ENCODE results near the gene TF. TPM values are rescaled to one million over a fixed set of nuclear protein-coding genes. Genes with fewer than 3 reads are reported as not detected.

Gene TF
- total and polyA plus RNA-seq, 3 experiments from 2014 or later = 0.02 to 0.26 TPM; not detected in 1

GRCh38 chr3:133840055-133840737 is 94.0 kb downstream of the TF start:
- no peaks in the 10 kb centered on the region for H3K36me3 ChIP-seq (ENCODE audit: insufficient read depth, low read length)
- H3K9me3 Mint-ChIP-seq = peaks cover 0 to 1% (median 0%) of the 10 kb centered on the region in 5 donors
- no peaks in the 10 kb centered on the region for H3K4me1 Mint-ChIP-seq
- H3K27ac Mint-ChIP-seq = no peak overlapping the region
- no peak overlapping the region for H3K4me3 ChIP-seq (ENCODE audit: low read length)
- H3K9me3 ChIP-seq (ENCODE audit: low read length) = no peaks in the 10 kb centered on the region
- peaks cover 4 to 9% of the 10 kb centered on the region in 2 donors for H3K27me3 Mint-ChIP-seq
- no peaks in the 10 kb centered on the region for H3K4me1 ChIP-seq (ENCODE audit: insufficient read depth, low read length)
- H3K4me3 Mint-ChIP-seq = no peak overlapping the region
- H3K27ac ChIP-seq (ENCODE audit: low read depth, low read length) = no peak overlapping the region
- H3K27me3 ChIP-seq (ENCODE audit: insufficient read depth, low read length, poor library complexity, severe bottlenecking) = no peaks in the 10 kb centered on the region
- ChIA-PET POLR2A (no interaction called here), CTCF (no interaction called here)
- H3K36me3 Mint-ChIP-seq = no peaks in the 10 kb centered on the region
- no peak for DNase-seq

- H3K36me3 Mint-ChIP-seq = no peaks in the 10 kb centered on the region
- H3K27ac ChIP-seq (ENCODE audit: low read depth, low read length) = no peak overlapping the region
- no peaks in the 10 kb centered on the region for H3K4me1 Mint-ChIP-seq
- H3K9me3 ChIP-seq (ENCODE audit: low read length) = no peaks in the 10 kb centered on the region
- H3K4me3 Mint-ChIP-seq = no peak overlapping the region
- no peak for DNase-seq
- peaks cover 0 to 1% (median 0%) of the 10 kb centered on the region in 5 donors for H3K9me3 Mint-ChIP-seq
- peaks cover 4 to 9% of the 10 kb centered on the region in 2 donors for H3K27me3 Mint-ChIP-seq
- no peaks in the 10 kb centered on the region for H3K36me3 ChIP-seq (ENCODE audit: insufficient read depth, low read length)
- ChIA-PET POLR2A (no interaction called here), CTCF (no interaction called here)
- no peak overlapping the region for H3K27ac Mint-ChIP-seq
- no peak overlapping the region for H3K4me3 ChIP-seq (ENCODE audit: low read length)
- H3K4me1 ChIP-seq (ENCODE audit: insufficient read depth, low read length) = no peaks in the 10 kb centered on the region
- H3K27me3 ChIP-seq (ENCODE audit: insufficient read depth, low read length, poor library complexity, severe bottlenecking) = no peaks in the 10 kb centered on the region
Measured at GRCh38 chr3:133840767-133841166, 94.6 kb downstream of the TF start.

- Mint-ChIP-seq H3K36me3 (no peaks in the 10 kb centered on the region), H3K4me1 (no peaks in the 10 kb centered on the region), H3K27me3 (peaks cover 4 to 9% of the 10 kb centered on the region in 2 donors), H3K27ac (no peak overlapping the region), H3K4me3 (no peak overlapping the region), H3K9me3 (peaks cover 0 to 1% (median 0%) of the 10 kb centered on the region in 5 donors)
- Histone ChIP-seq H3K27me3 (ENCODE audit: insufficient read depth, low read length, poor library complexity, severe bottlenecking) (no peaks in the 10 kb centered on the region), H3K4me1 (ENCODE audit: insufficient read depth, low read length) (no peaks in the 10 kb centered on the region), H3K36me3 (ENCODE audit: insufficient read depth, low read length) (no peaks in the 10 kb centered on the region), H3K4me3 (ENCODE audit: low read length) (no peak overlapping the region), H3K9me3 (ENCODE audit: low read length) (no peaks in the 10 kb centered on the region), H3K27ac (ENCODE audit: low read depth, low read length) (no peak overlapping the region)
- ChIA-PET POLR2A (no interaction called here), CTCF (interaction anchor here (0.8 kb wide), 1 partner anchor 66 kb away, joined by 3 read pairs; no protein-coding TSS in a partner anchor)
- DNase-seq = no peak
Measured at GRCh38 chr3:133841196-133841595, 95.0 kb downstream of the TF start.

GRCh38 chr3:133842158-133842557 is 96.0 kb downstream of the TF start:
- peak overlapping the region in 1 of 8 donors; percentile 59 for H3K27ac Mint-ChIP-seq
- H3K9me3 ChIP-seq (ENCODE audit: low read length) = no peaks in the 10 kb centered on the region
- ChIA-PET CTCF (interaction anchor here (0.8 kb wide), 1 partner anchor 65 kb away, joined by 3 read pairs; no protein-coding TSS in a partner anchor), POLR2A (no interaction called here)
- no peak overlapping the region for H3K27ac ChIP-seq (ENCODE audit: low read depth, low read length)
- peaks cover 4 to 7% of the 10 kb centered on the region in 2 donors for H3K27me3 Mint-ChIP-seq
- H3K4me1 ChIP-seq (ENCODE audit: insufficient read depth, low read length) = no peaks in the 10 kb centered on the region
- peaks cover 0 to 1% (median 0%) of the 10 kb centered on the region in 5 donors for H3K9me3 Mint-ChIP-seq
- H3K36me3 Mint-ChIP-seq = no peaks in the 10 kb centered on the region
- no peak for DNase-seq
- no peak overlapping the region for H3K4me3 Mint-ChIP-seq
- H3K36me3 ChIP-seq (ENCODE audit: insufficient read depth, low read length) = no peaks in the 10 kb centered on the region
- no peak overlapping the region for H3K4me3 ChIP-seq (ENCODE audit: low read length)
- no peaks in the 10 kb centered on the region for H3K4me1 Mint-ChIP-seq
- no peaks in the 10 kb centered on the region for H3K27me3 ChIP-seq (ENCODE audit: insufficient read depth, low read length, poor library complexity, severe bottlenecking)

- H3K9me3 ChIP-seq (ENCODE audit: low read length) = no peaks in the 10 kb centered on the region
- Mint-ChIP-seq H3K27me3 (peaks cover 4 to 5% of the 10 kb centered on the region in 2 donors), H3K27ac (peak overlapping the region in 1 of 8 donors; percentile 25), H3K36me3 (no peaks in the 10 kb centered on the region), H3K9me3 (peaks cover 0 to 1% (median 0%) of the 10 kb centered on the region in 5 donors), H3K4me3 (no peak overlapping the region), H3K4me1 (no peaks in the 10 kb centered on the region)
- POLR2A ChIA-PET = no interaction called here
- DNase-seq = no peak
- H3K27ac ChIP-seq (ENCODE audit: low read depth, low read length) = no peak overlapping the region
- no peaks in the 10 kb centered on the region for H3K36me3 ChIP-seq (ENCODE audit: insufficient read depth, low read length)
- H3K4me1 ChIP-seq (ENCODE audit: insufficient read depth, low read length) = no peaks in the 10 kb centered on the region
- no peaks in the 10 kb centered on the region for H3K27me3 ChIP-seq (ENCODE audit: insufficient read depth, low read length, poor library complexity, severe bottlenecking)
- CTCF ChIA-PET = no interaction called here
- no peak overlapping the region for H3K4me3 ChIP-seq (ENCODE audit: low read length)
Measured at GRCh38 chr3:133843634-133844033, 97.4 kb downstream of the TF start.

- Histone ChIP-seq H3K36me3 (ENCODE audit: insufficient read depth, low read length) (no peaks in the 10 kb centered on the region), H3K27ac (ENCODE audit: low read depth, low read length) (no peak overlapping the region), H3K9me3 (ENCODE audit: low read length) (no peaks in the 10 kb centered on the region), H3K27me3 (ENCODE audit: insufficient read depth, low read length, poor library complexity, severe bottlenecking) (no peaks in the 10 kb centered on the region), H3K4me3 (ENCODE audit: low read length) (no peak overlapping the region), H3K4me1 (ENCODE audit: insufficient read depth, low read length) (no peaks in the 10 kb centered on the region)
- H3K4me3 Mint-ChIP-seq = no peak overlapping the region
- no peaks in the 10 kb centered on the region for H3K36me3 Mint-ChIP-seq
- ChIA-PET POLR2A (no interaction called here), CTCF (no interaction called here)
- no peak overlapping the region for H3K27ac Mint-ChIP-seq
- H3K27me3 Mint-ChIP-seq = peaks cover 2 to 5% of the 10 kb centered on the region in 2 donors
- H3K9me3 Mint-ChIP-seq = no peaks in the 10 kb centered on the region
- H3K4me1 Mint-ChIP-seq = no peaks in the 10 kb centered on the region
- DNase-seq = no peak
Measured at GRCh38 chr3:133845127-133845526, 98.9 kb downstream of the TF start.

Other genes with a start within 250 kb of the TF start
- gene CDV3, start 172.7 kb upstream of the TF start, total RNA-seq = 100 to 1,000 TPM; 298 to 322 TPM
- 71.5 TPM for gene CDV3, start 172.7 kb upstream of the TF start, polyA plus RNA-seq
- gene TOPBP1, start 84.5 kb upstream of the TF start, total RNA-seq = 10 to 100 TPM; 72.0 to 72.6 TPM
- 11.3 TPM for gene TOPBP1, start 84.5 kb upstream of the TF start, polyA plus RNA-seq
- 100 to 1,000 TPM; 128 to 129 TPM for gene SRPRB, start 59.4 kb downstream of the TF start, total RNA-seq
- 60.0 TPM for gene SRPRB, start 59.4 kb downstream of the TF start, polyA plus RNA-seq
- gene RAB6B, start 149.5 kb downstream of the TF start, total RNA-seq = under 1 TPM; 0.24 to 0.73 TPM
- gene RAB6B, start 149.5 kb downstream of the TF start, polyA plus RNA-seq = 1.7 TPM